PC-3 (cell line): ENCODE measurements around the gene RFC3. TPM values are rescaled to one million over a fixed set of nuclear protein-coding genes. Genes with fewer than 3 reads are reported as not detected.

Experiments used
- ATAC-seq: fragments of 200-7000 bp; cut with Tn5 transposase; 2 replicates; pipeline ENCODE4 v1.9.1; 2020; ENCODE audit warnings: mild to moderate bottlenecking, moderate library complexity
- BruUV-seq: library from RNA; stranded (reverse); fragments of 400-500 nt; replicated peaks from 2 replicates; lab custom pipeline; 2021; lab: Mats Ljungman, UMichigan
- CTCF ChIA-PET: fragments of 300-600 bp; sonication (Branson Sonifier 250); formaldehyde crosslinking; loops from one replicate; lab custom pipeline; 2022; ENCODE audit warnings: antibody characterized with exemption; lab: Charles Lee
- POLR2A ChIA-PET: fragments of 300-600 bp; sonication (Branson Sonifier 250); formaldehyde crosslinking; loops from one replicate; lab custom pipeline; 2022; ENCODE audit warnings: antibody characterized with exemption; ENCODE audit not compliant: unreplicated experiment; lab: Charles Lee
- DNase-seq: peaks from one replicate; pipeline ENCODE4 v3.0.0-alpha.2; 2015
- H2AFZ ChIP-seq: fragments of 300-600 bp; sonication (generic); 2 replicates; pipeline ENCODE4 v1.6.0; 2016; ENCODE audit warnings: antibody characterized with exemption, low read length
- H3F3A ChIP-seq: fragments of 300-600 bp; sonication (generic); one replicate; pipeline ENCODE4 v1.6.0; 2017; ENCODE audit warnings: antibody characterized with exemption, low read length, control low read depth, mild to moderate bottlenecking; ENCODE audit not compliant: unreplicated experiment
- H3K27ac ChIP-seq: fragments of 300-600 bp; sonication (generic); 2 replicates; pipeline ENCODE4 v1.5.1; 2016; ENCODE audit warnings: mild to moderate bottlenecking, low read length
- H3K27me3 ChIP-seq: fragments of 300-600 bp; sonication (generic); 2 replicates; pipeline ENCODE4 v1.6.1; 2016; ENCODE audit warnings: low read length, mixed read lengths
- H3K36me3 ChIP-seq: fragments of 300-600 bp; sonication (generic); 2 replicates; pipeline ENCODE4 v1.6.1; 2016; ENCODE audit warnings: low read depth, mixed run types, low read length, mixed read lengths
- H3K4me1 ChIP-seq: fragments of 300-600 bp; sonication (generic); 2 replicates; pipeline ENCODE4 v1.5.1; 2016; ENCODE audit warnings: low read length; ENCODE audit not compliant: insufficient read depth
- H3K4me2 ChIP-seq: fragments of 300-600 bp; sonication (generic); 2 replicates; pipeline ENCODE4 v1.6.0; 2016; ENCODE audit warnings: low read length
- H3K4me3 ChIP-seq: fragments of 300-600 bp; sonication (generic); 2 replicates; pipeline ENCODE4 v1.5.1; 2016; ENCODE audit warnings: mild to moderate bottlenecking, low read length, mixed read lengths
- H3K79me2 ChIP-seq: fragments of 300-600 bp; sonication (generic); 2 replicates; pipeline ENCODE4 v1.6.1; 2017; ENCODE audit warnings: low read length, mixed read lengths
- H3K9ac ChIP-seq: fragments of 300-600 bp; sonication (generic); 2 replicates; pipeline ENCODE4 v1.6.0; 2016; ENCODE audit warnings: mild to moderate bottlenecking, low read length
- H3K9me2 ChIP-seq: fragments of 300-600 bp; sonication (generic); replicated peaks from 2 replicates; pipeline ENCODE4 v1.6.1; 2016; ENCODE audit warnings: mixed run types, low read length, mixed read lengths
- H3K9me3 ChIP-seq: fragments of 300-600 bp; sonication (generic); 2 replicates; pipeline ENCODE4 v1.6.1; 2016; ENCODE audit warnings: low read length, mixed read lengths
- H4K20me1 ChIP-seq: fragments of 300-600 bp; sonication (generic); 2 replicates; pipeline ENCODE4 v1.6.1; 2016; ENCODE audit warnings: low read length, mixed read lengths
- CTCF ChIP-seq: fragments of 300-600 bp; sonication (generic); conservative IDR thresholded peaks from 2 replicates; pipeline ENCODE4 v1.5.1; 2017; ENCODE audit warnings: antibody characterized with exemption, low read depth, mild to moderate bottlenecking, low read length
- EZH2 ChIP-seq: fragments of 300-600 bp; sonication (generic); IDR thresholded peaks from one replicate; pipeline ENCODE4 v1.6.1; 2017; ENCODE audit warnings: antibody characterized with exemption, mild to moderate bottlenecking, low read length; ENCODE audit not compliant: unreplicated experiment
- EZH2phosphoT487 ChIP-seq: fragments of 300-600 bp; sonication (generic); IDR thresholded peaks from 2 replicates; pipeline ENCODE4 v1.6.1; 2018; ENCODE audit warnings: mild to moderate bottlenecking, antibody characterized with exemption, low read length, borderline replicate concordance
- intact Hi-C: fragments of 100-400 bp; cut with micrococcal nuclease; formaldehyde crosslinking; loops from 2 replicates; pipeline ENCODE4 v1.9.0; 2023
- total RNA-seq: library from RNA; depleted of rRNA; stranded (reverse); fragments of >200 nt; gene quantifications from 2 replicates; pipeline ENCODE4 v1.2.3, GENCODE V29; 2014

RFC3 gene
- total RNA-seq, 1 experiment from 2014 or later: 32.2 TPM

DNA sequence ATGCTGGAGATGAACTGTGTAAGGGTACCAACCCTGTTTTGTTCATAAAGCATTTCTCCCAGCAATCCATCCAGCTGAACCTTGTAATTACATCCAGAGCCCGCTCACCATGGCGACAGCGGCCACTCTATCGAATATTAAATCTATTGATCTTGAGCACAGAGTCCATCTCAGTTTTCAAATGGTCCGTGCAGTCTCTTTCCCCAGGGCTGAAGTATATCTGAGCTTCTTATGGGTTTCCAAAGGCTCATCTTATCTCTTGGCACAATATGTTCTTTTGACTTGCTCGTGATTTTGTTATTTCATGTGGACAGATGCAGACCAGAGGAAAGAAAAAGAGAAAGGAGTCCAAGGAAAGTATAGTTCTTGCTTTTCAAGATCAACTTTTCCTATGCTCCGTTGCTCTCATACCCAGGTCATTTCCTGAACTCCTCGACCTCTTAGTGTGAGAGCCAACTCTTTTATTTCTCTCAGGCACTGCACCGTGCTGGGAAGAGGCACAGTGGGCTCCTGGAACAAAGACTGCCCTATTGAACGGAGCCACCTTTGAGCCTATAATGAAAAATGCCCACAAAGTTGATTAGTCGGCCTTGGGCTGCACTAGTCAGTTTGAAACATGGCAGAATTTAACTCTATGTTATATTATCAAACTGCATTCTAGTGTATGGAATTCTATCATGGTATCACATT, 66.7 kb downstream of the RFC3 start:
- H3K27ac ChIP-seq: no peak overlapping the region
- no peaks in the 10 kb centered on the region for H3K9me3 ChIP-seq
- DNase-seq (no peak), ATAC-seq (no peak)
- intact Hi-C loops: no loop called here
- BruUV-seq: no TSS peak
- no peaks in the 10 kb centered on the region for H3K79me2 ChIP-seq
- H3K27me3 ChIP-seq: no peaks in the 10 kb centered on the region
- POLR2A ChIA-PET: no interaction called here
- H3K4me3 ChIP-seq: no peak overlapping the region
- H3K9ac ChIP-seq: no peak overlapping the region
- no peak overlapping the region for H2AFZ ChIP-seq
- CTCF ChIA-PET: no interaction called here
- no peaks in the 10 kb centered on the region for H3F3A ChIP-seq
- H3K4me2 ChIP-seq: no peak overlapping the region
- H3K4me1 ChIP-seq: no peaks in the 10 kb centered on the region
- TF ChIP-seq CTCF (no peak), EZH2phosphoT487 (no peak), EZH2 (no peak)
- no peaks in the 10 kb centered on the region for H4K20me1 ChIP-seq
- no peaks in the 10 kb centered on the region for H3K9me2 ChIP-seq
- H3K36me3 ChIP-seq: no peaks in the 10 kb centered on the region
